ENCODE measurements around the gene CAND2. TPM values are rescaled to one million over a fixed set of nuclear protein-coding genes. Genes with fewer than 3 reads are reported as not detected.

Gene CAND2
- total RNA-seq, 1 donor from 2014 or later = 15.5 TPM

- Mint-ChIP-seq H3K36me3 (ENCODE audit: low read depth) (no peaks in the 10 kb centered on the region), H3K4me1 (no peaks in the 10 kb centered on the region), H3K9me3 (no peaks in the 10 kb centered on the region), H3K27ac (ENCODE audit: unreplicated experiment) (no peak overlapping the region), H3K27me3 (ENCODE audit: low read depth) (no peaks in the 10 kb centered on the region), H3K4me3 (no peak overlapping the region)
- no peak for TF ChIP-seq CTCF (conservative IDR thresholded peaks at IDR 0.05)
- no peak for DNase-seq (ENCODE audit: low read depth, low spot score)
Measured at GRCh38 chr3:12752102-12752501, 44.4 kb upstream of the CAND2 start.

GRCh38 chr3:12752809-12753208 is 43.7 kb upstream of the CAND2 start:
- Mint-ChIP-seq H3K9me3 (no peaks in the 10 kb centered on the region), H3K27ac (ENCODE audit: unreplicated experiment) (no peak overlapping the region), H3K4me1 (no peaks in the 10 kb centered on the region), H3K27me3 (ENCODE audit: low read depth) (no peaks in the 10 kb centered on the region), H3K4me3 (no peak overlapping the region), H3K36me3 (ENCODE audit: low read depth) (no peaks in the 10 kb centered on the region)
- TF ChIP-seq CTCF (conservative IDR thresholded peaks at IDR 0.05) = no peak
- DNase-seq (ENCODE audit: low read depth, low spot score) = no peak

GRCh38 chr3:12753275-12754028 is 43.0 kb upstream of the CAND2 start:
- Mint-ChIP-seq H3K36me3 (ENCODE audit: low read depth) (no peaks in the 10 kb centered on the region), H3K4me3 (no peak overlapping the region), H3K4me1 (no peaks in the 10 kb centered on the region), H3K27me3 (ENCODE audit: low read depth) (no peaks in the 10 kb centered on the region), H3K9me3 (no peaks in the 10 kb centered on the region), H3K27ac (ENCODE audit: unreplicated experiment) (no peak overlapping the region)
- TF ChIP-seq CTCF (conservative IDR thresholded peaks at IDR 0.05) = no peak
- DNase-seq (ENCODE audit: low read depth, low spot score) = no peak

- no peak overlapping the region for H3K27ac Mint-ChIP-seq (ENCODE audit: unreplicated experiment)
- H3K4me1 Mint-ChIP-seq = no peaks in the 10 kb centered on the region
- H3K9me3 Mint-ChIP-seq = no peaks in the 10 kb centered on the region
- TF ChIP-seq CTCF (conservative IDR thresholded peaks at IDR 0.05) = no peak
- no peak overlapping the region for H3K4me3 Mint-ChIP-seq
- no peaks in the 10 kb centered on the region for H3K36me3 Mint-ChIP-seq (ENCODE audit: low read depth)
- DNase-seq (ENCODE audit: low read depth, low spot score) = no peak
- H3K27me3 Mint-ChIP-seq (ENCODE audit: low read depth) = no peaks in the 10 kb centered on the region
Measured at GRCh38 chr3:12754313-12754712, 42.2 kb upstream of the CAND2 start.

- TF ChIP-seq CTCF (conservative IDR thresholded peaks at IDR 0.05) = no peak
- Mint-ChIP-seq H3K4me1 (no peaks in the 10 kb centered on the region), H3K36me3 (ENCODE audit: low read depth) (no peaks in the 10 kb centered on the region), H3K9me3 (no peaks in the 10 kb centered on the region), H3K4me3 (no peak overlapping the region), H3K27me3 (ENCODE audit: low read depth) (no peaks in the 10 kb centered on the region), H3K27ac (ENCODE audit: unreplicated experiment) (no peak overlapping the region)
- DNase-seq (ENCODE audit: low read depth, low spot score) = no peak
Measured at GRCh38 chr3:12755754-12756153, 40.7 kb upstream of the CAND2 start.

Measured in neural crest cell (in vitro differentiated cells).